22Rv1 (cell line): ENCODE data around the gene MRO.

Experiments used
- H3K27ac ChIP-seq: fragments of 450-650 bp; 2 replicates; pipeline ENCODE4 v1.5.1; 2017
- CTCF ChIP-seq: fragments of 450-650 bp; IDR thresholded peaks from 2 replicates; pipeline ENCODE4 v1.5.1; 2017; ENCODE audit warnings: mild to moderate bottlenecking
- ZFX ChIP-seq: fragments of 450-650 bp; IDR thresholded peaks from 2 replicates; pipeline ENCODE4 v1.6.1; 2017; ENCODE audit warnings: antibody characterized with exemption, borderline replicate concordance

The MRO gene

GRCh38 chr18:50775726-50776125, 44.1 kb downstream of the MRO start:
- H3K27ac ChIP-seq, result no peak overlapping the region
- TF ChIP-seq ZFX (no peak), CTCF (no peak)

DNA sequence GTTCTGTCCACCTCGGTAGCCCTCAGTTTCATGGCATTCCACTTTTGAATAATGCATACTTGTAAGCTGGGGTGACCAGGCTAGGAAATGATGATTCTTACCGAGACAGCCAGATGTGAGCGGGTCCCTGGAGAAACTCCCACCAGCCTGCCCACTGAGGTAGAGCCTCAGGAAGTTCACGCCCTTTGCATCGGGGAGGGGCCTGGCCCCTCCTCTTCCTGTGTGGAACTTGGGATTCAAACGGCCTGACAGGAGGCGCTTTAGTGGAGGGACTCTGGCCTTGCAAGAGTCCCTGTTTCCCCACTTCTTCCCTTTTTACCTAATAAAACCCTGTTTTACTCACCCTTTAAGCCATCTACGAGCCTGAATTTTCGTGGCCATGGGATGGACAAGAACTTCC, 44.6 kb downstream of the MRO start:
- no peak overlapping the region for H3K27ac ChIP-seq
- TF ChIP-seq ZFX (no peak), CTCF (no peak)

DNA sequence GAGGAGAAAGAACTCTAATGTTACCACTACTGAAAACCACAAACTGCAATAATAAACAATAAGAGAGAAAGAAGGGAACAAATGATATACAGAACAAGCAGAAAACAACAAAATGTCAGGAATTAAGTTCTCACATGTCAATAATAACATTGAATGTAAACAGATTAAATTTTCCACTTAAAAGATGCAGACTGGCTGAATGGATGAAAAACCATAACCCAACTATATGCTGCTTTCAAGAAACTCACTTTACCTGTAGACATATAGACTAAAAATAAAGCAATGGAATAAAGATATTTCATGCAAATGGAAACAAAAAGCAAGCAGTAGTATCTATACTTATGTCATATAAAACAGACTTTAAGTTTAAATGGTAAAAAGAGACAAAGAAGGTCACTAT, 50.4 kb downstream of the MRO start:
- TF ChIP-seq ZFX (no peak), CTCF (no peak)
- H3K27ac ChIP-seq, result no peak overlapping the region

GRCh38 chr18:50757358-50757757, 62.5 kb downstream of the MRO start:
- TF ChIP-seq ZFX, result no peak
- TF ChIP-seq CTCF, result no peak
- no peak overlapping the region for H3K27ac ChIP-seq

GRCh38 chr18:50754297-50754696, 65.5 kb downstream of the MRO start:
- TF ChIP-seq CTCF (no peak), ZFX (no peak)
- H3K27ac ChIP-seq, result no peak overlapping the region

- TF ChIP-seq CTCF (no peak), ZFX (no peak)
- no peak overlapping the region for H3K27ac ChIP-seq
Measured at GRCh38 chr18:50753311-50753710, 66.5 kb downstream of the MRO start.

DNA sequence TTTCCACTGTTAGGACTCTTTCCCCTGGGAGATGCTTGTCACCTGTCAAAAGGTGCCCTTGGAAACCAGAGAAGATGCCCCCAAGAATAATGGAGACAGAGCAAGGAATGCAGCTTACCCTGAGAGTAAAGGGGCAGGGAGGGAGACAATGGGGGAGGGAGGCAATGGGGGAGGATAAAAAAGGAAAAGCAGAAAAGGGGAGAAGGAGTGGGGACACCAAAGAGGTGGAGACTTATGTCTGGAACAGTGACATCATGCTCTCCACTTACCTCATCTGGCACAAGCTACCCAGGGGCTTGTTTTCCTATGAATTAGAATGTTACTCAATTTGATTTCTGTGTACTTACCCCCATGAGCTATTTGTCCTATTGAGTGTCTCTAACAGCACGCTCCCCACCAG, 67.9 kb downstream of the MRO start:
- TF ChIP-seq CTCF, result no peak
- no peak overlapping the region for H3K27ac ChIP-seq
